ENCODE measurements around the gene FAM13B. TPM values are rescaled to one million over a fixed set of nuclear protein-coding genes. Genes with fewer than 3 reads are reported as not detected.
"Not testable (repeated sequence)": the region's sequence is repeated elsewhere in the genome, so short reads cannot be mapped to it uniquely, and the experiment has no call there.

FAM13B gene
- polyA plus RNA-seq, 1 donor = 24.6 TPM

DNA sequence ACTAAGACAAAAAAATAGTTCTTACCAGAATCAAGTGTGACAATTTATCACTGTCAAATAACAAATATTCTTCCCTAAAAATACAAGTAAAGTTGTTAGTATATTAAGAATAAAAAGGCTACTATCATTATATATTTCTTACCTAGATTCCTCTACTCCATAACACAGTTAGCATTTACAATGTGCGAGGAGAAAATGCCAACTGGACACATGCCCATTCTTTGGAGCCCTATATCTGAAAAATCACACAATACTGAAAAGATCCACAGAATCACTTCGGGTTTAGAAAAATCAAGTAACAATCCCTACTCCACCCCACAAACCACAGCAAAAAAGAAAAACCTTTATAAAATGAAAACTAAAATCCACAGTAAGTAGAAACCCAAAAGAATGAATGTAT, 72.7 kb downstream of the FAM13B start:
- DNase-seq = no peak

GRCh38 chr5:137959488-137959887, 73.4 kb downstream of the FAM13B start:
- DNase-seq = no peak

- DNase-seq = no peak
These were observed 74.9 kb downstream of the FAM13B start for GRCh38 chr5:137957948-137958347.

DNA sequence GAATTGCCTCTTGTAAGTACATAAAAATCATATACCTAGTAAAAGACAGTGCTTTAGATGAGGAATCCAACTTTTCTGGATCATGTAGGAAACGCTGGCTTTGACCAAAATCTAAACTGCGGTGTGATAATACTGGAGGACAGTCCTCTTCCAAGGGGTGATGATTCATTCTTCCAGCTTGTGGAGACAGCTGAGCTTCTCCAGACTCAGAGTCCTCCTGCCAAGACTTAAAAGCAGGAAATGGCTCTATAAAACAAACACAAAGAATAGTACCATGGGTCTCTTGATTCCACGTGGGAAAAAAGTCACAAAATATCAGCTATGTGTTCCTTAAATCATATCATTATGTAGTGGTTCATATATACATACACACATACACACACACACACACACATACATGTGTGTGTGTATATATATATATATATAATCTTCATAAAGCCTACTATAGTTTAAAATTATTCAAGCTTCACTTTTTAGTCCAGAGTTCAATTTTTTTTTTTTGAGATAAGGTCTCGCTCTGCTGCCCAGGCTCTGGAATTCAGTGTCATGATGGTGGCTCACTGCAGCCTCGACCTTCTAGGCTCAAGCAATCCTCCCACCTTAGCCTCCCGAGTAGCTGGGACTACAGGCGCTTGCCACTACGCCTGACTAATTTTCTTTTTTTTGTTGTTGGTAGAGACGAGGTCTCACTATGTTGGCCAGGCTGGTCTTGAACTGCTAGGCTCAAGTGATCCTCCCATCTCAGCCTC, 78.6 kb downstream of the FAM13B start:
- DNase-seq = peak; percentile 12

DNA sequence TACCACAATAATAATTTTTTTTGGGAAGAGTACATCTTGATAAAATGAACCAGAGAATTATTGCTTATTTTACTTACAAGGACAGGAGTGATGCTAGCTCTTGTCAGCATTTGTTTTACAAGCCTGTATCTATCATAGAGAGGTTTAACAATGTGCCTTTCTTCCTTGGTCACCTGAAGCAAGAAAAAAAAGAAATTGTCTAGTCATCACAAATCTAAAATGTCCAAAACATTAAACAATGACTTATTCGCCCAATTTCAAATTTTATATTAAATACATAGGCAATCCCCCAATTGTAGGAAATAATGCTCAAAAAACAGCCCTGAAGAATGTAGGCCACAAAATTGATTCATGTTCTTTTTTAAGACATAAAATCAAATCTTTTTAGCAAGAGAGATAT, 87.1 kb downstream of the FAM13B start:
- DNase-seq = no peak

GRCh38 chr5:137944280-137944679, 88.6 kb downstream of the FAM13B start:
- DNase-seq = not testable (repeated sequence)

GRCh38 chr5:137939331-137939730, 93.5 kb downstream of the FAM13B start:
- no peak for DNase-seq

- DNase-seq = no peak
These were observed 94.1 kb downstream of the FAM13B start for GRCh38 chr5:137938751-137939143.

GRCh38 chr5:137937994-137938750, 94.7 kb downstream of the FAM13B start:
- DNase-seq = no peak

DNA sequence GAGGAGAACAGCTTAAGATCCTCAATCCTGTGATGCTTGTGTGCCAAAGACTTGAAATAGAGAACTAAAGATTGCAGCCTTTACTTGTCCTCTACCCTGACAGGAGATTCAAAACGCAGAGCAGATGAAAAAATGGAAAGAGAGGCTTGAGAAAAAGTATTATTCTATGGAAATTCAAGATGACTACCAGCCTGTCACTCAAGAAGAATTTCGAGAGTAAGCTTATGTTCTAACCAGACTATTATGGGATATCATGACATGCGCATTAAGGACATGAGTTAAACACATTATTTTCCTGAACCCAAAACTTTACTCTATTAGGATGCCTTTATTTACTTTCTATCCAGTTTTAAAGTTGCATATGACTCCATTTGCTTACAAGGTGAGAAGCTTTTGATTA, 97.2 kb downstream of the FAM13B start:
- DNase-seq = no peak

DNA sequence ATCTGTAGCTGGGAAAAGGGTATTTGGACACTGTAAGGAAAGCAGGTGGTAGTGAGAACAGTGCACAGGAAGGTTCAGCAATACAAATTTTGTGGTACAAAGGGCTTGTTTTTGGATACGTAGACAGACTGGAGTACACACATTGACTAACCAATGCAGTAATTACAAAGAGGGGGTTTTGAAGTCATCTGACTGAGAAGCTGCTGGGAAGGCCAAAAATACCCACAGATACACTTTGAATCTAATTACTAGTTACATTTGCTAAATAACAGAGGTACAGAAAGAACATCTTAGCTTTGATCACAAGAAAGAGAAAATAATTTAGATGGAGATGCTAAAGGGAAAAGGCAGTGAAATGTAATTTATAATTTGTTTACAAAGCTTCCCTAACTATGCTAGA, 97.7 kb downstream of the FAM13B start:
- no peak for DNase-seq

- DNase-seq = no peak
These were observed 99.4 kb downstream of the FAM13B start for GRCh38 chr5:137933491-137933911.

GRCh38 chr5:137932800-137933199, 100.1 kb downstream of the FAM13B start:
- DNase-seq = no peak

- DNase-seq = no peak
These were observed 109.0 kb downstream of the FAM13B start for GRCh38 chr5:137923856-137924255.

DNA sequence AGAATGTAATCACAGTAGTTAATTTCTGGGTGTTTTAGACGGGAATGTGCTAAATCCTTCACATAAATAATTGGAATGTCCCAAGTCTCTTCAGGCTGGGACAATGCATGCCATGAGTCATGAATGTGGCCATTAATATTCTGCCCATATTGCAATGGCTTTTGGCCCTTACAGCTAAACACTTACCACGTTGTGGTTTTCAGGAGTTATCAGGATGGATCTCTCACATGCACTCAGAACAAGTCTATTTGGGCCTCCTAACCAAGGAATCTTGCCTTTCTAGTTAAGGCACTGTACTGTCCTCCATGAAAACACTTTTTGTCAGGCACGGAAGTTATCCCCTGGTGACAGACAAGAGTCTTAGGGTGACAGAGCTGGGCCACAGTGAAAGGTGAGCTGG, 110.9 kb downstream of the FAM13B start:
- DNase-seq = no peak

GRCh38 chr5:137916923-137917322, 116.0 kb downstream of the FAM13B start:
- no peak for DNase-seq

DNA sequence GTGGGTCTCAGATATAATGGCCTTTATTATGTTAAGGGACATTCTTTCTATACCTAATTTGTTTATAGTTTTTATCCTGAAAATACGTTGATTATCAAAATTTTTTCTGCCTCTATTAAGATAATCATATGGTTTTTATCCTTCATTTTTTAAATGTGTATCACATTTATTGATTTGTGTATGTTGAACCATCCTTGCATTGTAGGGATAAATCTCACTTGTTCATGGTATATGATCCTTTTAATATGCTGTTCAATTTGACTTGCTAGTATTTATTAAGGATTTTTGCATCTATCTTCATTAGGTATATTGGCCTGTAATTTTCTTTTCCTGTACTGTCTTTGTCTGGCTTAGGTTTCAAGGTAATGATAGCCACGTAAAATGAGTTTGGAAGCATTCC, 118.1 kb downstream of the FAM13B start:
- no peak for DNase-seq

GRCh38 chr5:137902408-137903133, 130.3 kb downstream of the FAM13B start:
- DNase-seq = no peak

- DNase-seq = no peak
These were observed 131.7 kb downstream of the FAM13B start for GRCh38 chr5:137901011-137901817.

DNA sequence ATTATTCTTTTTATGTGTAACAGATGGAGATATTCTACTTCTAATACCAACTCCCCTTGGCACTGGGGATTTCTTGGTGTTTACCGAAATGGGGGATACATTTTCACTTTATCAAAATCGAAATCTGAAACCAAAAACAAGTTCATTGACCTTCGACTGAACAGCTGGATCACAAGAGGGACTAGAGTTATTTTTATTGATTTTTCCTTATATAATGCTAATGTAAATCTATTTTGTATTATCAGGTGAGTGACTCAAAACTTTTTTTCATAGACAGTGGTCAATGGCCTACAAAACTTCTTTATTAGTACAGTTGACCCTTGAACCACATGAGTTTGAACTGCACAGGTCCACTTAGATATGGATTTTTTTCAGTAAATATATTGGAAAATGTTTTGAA, 133.4 kb downstream of the FAM13B start:
- no peak for DNase-seq

DNA sequence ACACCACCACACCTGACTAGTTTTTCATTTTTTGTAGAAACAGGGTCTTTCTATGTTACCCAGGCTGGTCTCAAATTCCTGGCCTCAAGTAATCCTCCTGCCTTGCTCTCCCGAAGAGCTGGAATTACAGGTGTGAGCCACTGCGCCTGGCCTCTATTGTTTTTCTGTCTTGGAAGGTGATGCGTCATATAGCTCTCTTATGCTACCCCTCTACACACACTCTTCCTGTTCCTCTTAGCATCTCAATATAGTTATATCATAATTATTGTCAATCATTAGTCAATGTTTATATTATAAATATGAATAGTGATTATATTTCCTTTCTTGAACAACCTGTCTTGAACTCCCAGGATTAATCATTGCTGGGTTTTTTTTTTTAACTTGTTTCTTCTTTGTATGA, 136.3 kb downstream of the FAM13B start:
- DNase-seq = no peak

DNA sequence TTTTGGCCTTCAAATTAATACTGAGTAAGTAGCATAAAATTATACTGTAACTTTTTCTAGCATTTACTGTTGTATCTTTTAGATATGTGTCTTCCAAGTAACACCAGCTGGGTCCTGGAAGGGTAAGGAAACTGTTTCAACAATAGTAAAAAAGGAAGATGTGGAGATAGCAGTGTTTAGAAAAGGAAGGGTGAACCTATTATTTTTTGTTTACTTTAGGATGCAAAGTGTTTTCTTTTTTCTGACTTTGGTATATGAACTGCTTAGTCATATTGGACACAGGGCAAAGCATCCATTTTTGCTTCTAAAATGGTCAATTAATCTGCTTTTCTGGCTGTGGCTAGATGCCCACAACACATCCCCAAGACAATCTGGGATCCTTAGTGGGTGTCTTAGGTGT, 138.3 kb downstream of the FAM13B start:
- DNase-seq = no peak

DNA sequence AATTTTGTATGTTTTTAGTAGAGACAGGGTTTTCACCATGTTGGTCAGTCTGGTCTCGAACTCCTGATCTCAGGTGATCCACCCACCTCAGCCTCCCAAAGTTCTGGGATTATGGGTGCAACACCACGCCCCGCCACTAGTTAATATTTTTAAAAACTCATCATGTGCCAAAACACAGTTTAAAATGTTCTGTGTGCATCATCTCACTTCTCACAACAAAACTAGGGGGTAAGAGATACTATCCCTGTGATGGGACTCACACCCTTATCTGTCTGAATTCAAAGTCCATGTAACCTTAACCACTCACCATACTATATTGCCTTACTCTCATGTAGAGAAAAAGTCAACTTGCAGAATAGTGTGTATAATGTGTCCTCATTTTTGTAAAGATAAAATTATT, 141.0 kb downstream of the FAM13B start:
- DNase-seq = no peak
